Activated CD8-positive, alpha-beta memory T cell treated with anti-CD3 and anti-CD28 coated beads for 48 hours (primary cell): Measurements from ENCODE around the gene TBC1D16.
"Not testable (repeated sequence)": the region's sequence is repeated elsewhere in the genome, so short reads cannot be mapped to it uniquely, and the experiment has no call there.

ENCODE experiments used
- DNase-seq, 3 experiments: peaks; one replicate each; pipeline ENCODE4 v3.0.0-alpha.2; 2020; ENCODE audit warnings: low read depth in 2 of 3, low spot score in 2 of 3

The TBC1D16 gene

DNA sequence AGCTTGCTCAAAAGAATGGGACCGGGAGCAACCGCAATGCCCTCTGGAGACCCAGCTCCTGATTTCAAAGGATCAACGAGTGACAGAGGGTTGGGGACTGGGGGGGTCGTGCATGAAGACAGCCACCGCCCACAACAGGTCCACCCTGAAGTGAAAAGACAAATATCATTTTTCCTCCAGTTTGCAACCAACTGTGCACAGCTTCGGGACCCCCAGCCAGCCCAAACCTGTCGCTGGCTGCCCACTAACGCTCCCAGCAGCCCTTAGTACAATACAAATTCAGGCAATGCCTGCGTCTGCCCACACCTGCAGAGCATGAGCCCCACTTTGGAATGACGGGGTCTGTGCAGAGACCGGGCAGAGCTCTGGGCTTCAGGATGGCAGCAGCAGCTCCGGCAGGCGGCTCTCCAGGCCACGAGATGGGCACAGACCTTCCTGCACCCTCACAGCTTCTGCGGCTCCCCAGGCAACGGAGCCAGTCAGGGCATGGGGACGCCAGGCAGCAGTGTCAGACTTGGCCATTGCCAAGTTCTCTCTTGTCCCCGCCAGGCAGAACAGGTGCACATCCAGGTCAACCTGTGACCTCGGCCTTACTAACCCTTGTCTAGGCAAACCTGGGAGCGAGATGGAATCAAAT, 60.1 kb downstream of the TBC1D16 start:
- no peak for DNase-seq

DNA sequence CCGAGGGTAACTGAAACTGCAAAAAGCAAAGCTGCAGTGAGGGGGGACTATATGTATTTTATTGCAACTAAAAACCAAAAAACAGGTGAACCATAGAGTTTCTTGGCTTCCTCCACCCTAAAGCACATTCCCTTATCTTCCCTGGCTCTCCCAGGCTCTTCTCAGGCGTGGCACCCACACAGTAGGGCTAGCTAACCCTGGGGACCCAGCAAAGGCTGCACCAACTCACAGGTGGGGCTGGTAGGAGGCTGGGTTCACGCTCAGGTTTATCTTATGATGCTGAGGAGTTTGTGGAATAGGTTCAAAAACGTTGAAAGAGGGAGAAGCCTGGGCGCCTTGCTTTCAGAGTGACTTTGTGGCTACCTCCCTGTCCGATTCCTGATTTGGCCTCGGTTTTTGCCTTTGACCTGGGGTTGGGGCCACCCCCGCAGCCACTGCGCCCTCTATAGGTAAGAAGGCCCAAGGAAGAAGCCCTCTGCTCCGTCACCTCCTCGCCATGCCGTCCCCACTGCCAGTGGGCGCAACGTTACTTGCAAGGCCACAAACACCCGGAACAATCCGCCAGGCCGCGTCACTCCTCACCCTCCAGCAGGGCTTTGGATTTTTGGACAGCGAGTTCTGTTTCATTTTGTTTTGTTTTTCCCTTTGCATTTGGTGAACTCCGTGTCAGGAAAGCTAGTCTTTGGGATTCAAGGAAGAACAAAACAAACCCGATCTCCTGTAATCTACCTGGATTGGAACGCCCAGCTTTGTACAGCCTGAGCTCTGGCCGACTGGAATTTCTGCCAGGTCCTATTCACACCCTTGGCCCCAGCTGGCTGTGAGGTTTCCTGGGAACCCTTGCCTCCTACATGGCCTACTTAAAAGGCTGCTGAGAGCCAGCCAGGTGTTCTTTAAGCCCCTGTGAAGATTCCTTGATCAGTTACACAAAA, 60.8 kb downstream of the TBC1D16 start:
- no peak for DNase-seq

DNA sequence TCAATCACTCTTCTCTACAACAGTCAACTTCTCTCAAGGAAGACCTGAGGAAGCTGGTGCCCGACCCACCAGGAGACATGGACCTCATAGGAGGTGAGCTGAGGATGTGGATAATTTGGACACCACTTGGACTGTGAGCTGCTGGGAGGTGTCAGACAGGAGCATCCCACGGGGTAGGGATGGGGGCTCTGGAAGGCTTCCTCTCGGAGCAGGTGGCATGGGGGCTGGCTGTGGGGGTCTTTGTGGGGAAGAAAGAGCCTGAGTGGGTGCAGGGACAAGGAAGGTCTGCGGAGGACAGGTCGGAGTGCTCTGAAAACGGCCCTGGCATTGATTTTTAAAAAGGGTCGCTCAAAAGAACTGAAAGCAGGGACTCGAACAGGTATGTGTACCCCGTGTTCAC, 64.0 kb downstream of the TBC1D16 start:
- DNase-seq = no peak

DNA sequence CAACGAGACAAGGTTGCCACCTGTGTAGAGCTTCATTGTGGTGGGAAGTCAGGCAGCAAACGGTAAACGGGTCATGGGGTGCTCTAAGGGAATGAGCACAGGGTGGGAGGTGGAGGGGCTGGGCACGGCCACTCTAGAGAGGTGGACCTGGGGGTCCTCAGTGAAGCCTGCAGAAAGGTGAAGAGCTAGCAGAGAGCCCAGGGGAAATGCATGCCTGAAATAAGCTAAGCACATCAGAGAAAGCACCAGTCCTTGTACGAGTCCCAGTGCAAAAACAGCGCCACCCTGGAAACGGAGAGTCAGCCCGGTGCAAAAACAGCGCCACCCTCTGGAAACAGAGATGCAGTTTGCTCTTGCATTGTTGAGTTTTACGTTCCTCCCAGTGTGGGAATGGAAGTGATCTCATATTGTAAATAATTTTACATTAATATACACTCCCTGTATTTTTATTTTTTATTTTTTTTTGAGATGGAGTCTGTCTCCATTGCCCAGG, 65.0 kb downstream of the TBC1D16 start:
- DNase-seq = no peak

DNA sequence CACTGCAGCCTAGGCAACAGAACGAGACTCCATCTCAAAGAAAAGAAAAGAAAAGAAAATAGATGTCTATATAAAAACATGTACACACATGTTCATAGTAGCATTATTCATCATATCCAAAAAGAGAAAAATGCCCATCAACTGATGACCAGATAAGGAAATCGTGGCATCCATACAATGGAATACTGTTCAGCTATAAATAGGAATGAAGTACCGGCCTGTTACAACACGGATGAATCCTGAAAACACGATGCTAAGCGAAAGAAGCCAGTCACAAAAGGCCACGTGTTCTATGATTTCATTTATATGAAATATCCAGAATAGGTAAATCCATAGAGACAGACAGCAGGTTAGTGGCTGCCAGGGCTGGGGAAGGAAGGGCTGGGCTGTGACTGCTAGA, 65.8 kb downstream of the TBC1D16 start:
- no peak for DNase-seq

DNA sequence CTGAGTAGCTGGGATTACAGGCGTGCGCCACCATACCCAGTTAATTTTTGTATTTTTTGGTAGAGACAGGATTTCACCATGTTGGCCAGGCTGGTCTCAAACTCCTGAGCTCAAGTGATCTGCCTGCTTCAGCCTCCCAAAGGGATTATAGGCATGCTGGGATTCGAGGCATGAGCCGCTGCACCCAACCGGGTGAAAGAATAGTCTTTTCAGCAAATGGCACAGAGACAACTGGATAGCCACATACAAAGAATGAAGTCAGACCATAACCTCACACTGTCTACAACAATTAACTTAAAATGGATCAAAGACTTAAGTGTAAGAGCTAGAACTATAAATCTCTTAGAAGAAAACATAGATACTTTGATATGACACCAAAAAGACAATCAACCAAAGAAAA, 67.6 kb downstream of the TBC1D16 start:
- DNase-seq = no peak

DNA sequence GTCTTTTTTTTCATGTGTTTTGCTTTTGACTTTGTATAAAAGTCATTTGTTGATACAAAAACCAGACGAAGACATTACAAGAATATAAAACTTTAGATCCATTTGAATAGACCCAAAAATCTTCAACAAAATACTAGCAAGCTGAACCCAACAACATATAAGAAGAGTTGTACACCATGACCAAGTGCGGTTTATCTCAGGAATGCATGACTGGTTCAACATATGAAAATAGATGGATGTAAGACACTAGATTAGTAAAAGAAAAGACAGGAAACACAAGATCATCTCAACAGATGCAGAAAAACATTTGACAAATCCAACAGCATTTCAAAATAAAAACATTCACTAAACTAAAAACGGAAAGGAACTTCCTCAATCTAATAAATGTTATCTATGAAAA, 69.0 kb downstream of the TBC1D16 start:
- DNase-seq = no peak

DNA sequence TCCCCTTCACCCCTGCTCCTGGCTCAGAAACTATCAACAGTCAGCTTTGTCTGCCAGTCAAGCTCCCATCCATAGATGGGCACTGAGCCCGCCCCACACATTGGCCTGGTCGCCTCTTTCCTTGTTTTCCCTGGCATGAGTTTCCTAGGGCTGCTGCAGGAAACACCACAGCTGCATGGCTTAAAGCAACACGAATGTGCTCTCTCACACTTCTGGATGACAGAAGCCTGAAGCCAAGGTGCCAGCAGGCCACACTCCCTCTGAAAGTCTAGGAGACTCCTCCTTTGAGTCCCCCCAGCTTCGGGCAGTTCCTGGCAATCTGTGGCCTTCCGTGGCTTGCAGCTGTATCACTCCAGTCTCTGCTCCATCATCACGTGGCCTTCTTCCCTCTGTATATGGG, 69.9 kb downstream of the TBC1D16 start:
- no peak for DNase-seq

DNA sequence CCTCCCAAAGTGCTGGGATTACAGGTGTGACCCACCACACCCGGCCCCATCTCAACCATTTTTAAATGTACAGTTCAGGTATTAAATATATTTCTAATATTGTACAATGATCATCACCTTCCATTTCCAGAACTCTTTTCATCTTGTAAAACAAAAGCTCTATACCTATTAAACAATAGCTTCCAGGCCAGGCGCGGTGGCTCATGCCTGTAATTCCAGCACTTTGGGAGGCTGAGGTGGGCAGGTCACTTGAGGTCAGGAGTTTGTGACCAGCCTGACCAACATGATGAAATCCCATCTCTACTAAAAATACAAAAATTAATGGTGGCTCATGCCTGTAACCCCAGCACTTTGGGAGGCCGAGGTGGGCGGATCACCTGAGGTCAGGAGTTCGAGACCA, 73.2 kb downstream of the TBC1D16 start:
- DNase-seq = not testable (repeated sequence)

DNA sequence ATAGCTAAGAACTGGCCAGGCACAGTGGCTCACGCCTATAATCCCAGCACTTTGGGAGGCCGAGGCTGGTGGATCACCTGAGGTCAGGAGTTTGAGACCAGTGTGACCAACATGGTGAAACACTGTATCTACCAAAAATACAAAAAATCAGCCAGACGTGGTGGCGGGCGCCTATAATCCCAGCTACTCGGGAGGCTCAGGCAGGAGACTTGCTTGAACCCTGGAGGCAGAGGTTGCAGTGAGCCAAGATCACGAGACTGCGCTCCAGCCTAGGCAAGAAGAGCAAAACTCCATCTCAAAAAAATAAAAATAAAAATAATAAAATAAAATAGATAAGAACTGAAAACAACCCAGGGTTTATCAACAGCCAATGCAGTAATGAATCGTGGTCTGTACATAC, 74.1 kb downstream of the TBC1D16 start:
- DNase-seq = not testable (repeated sequence)

DNA sequence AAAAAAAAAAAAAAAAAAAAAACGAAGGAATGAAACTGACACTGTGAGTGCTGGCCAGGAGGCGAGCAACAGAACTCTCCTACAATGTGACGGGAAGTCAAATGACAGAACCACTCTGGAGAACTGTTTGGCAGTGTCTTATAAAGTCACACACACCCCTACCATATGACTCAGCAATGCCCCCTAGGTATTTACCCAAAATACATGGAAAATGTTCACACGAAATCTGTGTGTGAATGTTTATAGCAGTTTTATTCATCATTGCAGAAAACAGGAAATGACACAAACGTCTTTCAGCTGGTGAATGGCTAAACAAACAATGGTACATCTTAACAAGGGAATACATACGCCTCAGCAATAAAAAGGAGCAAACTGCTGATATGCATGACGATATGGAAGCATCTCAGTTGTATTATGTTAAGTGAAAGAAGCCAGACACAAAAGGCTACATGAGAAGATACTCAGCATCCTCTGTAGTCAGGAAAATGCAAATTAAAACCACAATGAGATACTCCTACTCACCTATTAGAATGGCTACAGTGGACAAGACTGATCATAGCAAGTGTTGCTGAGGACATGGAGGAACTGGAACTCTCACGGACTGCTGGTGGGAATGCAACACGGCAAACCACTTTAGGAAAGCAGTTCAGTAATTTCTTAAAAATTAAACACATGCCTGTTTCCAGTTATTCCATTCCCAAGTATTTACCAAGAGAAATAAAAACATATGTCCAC, 74.7 kb downstream of the TBC1D16 start:
- DNase-seq = no peak

DNA sequence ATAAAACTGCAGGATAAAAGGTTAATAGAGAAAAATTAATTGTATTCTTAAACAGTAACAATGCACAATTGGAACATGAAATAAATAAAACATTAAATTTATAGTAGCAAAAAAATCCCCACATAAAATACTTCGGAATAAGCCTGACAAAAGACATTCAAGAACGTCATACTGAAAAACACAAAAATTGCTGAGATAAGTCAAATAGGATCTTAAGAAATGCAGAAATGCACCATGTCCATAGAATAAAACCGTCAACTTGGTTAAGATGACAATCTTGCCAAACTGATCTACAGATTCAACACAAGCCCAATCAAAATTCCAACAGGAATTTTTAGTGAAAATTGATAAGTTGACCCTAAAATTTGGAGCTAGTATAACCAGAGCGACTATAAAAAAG, 76.6 kb downstream of the TBC1D16 start:
- DNase-seq = no peak

DNA sequence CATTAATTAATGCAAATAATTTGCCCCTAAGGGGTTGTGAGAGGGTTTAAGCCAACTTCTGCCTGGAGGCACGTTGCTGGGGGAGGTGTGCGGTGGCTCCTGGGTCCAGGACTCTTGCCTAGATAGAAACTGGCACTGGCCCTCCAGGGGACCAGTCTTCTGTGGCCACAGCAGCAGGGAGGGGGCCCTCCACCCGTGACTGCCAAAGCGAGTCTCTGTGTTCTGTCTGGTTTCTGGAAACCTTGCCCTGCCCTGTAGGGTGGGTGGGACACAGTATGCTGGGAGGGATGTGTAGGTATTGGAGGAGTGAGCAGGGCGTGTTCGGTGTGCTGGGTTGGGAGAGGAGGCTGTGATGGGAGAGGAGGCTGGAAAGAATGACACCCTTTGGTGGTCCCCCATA, 78.8 kb downstream of the TBC1D16 start:
- no peak for DNase-seq

DNA sequence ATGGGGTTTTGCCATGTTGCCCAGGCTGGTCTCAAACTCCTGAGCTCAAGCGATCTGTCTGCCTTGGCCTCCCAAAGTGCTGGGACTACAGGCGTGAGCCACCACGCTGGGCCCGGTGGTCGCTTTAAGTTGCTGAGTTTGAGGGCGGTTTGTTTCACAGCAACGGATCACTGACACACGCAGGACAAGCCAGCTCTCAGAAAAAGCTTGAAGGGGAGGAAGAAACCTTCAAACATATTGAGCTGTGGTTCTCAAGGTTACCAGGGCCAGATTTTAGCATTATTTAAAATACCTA, 79.3 kb downstream of the TBC1D16 start:
- DNase-seq = not testable (repeated sequence)

DNA sequence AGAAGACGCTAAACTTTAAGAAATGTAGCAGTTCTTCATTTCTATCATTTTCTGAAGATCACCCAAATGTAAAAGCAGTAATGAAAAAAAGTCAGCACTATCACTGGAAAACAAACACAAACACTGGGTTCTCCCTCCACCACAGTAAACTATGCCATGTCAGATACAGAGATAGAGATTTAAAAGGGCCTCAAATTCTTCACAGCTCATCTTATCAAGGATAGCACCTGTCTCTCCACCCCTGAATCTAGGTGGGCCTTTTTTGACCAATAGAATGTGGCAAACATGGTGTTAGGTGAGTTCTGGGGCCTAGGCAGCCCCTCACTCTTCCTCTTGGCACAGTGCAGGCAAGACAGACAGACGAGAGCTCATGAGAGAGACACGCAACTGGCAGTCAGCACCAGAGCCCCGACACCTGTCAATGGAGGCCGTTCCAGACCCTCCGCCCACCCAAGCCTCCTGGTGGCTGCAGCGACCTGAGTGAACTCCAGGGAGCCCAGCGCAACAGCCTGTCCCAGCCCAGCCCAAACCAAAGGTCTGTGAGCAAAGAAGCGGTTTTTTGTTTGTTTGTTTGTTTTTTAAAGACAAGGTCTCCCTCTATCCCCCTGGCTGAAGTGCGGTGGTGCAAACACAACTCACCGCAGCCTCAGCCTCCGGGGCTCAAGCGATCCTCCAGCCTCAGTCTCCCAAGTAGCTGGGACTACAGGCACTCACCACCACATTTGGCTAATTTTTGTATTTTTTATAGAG, 79.8 kb downstream of the TBC1D16 start:
- no peak for DNase-seq

DNA sequence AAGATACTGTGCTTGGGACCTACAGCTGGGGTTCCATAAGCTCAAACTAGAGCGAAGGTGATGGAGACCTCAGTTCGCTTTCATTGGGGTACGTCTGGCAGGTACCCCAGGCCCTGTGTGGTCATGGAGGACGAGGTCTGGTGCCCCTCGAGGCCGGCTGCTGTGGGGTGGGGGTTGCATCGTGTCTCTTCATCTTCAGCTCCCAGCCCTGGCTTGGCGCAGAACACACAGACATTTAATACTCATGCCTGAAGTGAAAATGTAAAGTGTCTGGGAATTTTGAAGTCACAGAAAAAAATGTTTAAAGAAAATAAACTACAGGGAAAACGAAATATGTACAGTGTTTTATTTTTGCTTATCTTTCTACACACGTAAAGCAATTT, 80.5 kb downstream of the TBC1D16 start:
- no peak for DNase-seq

DNA sequence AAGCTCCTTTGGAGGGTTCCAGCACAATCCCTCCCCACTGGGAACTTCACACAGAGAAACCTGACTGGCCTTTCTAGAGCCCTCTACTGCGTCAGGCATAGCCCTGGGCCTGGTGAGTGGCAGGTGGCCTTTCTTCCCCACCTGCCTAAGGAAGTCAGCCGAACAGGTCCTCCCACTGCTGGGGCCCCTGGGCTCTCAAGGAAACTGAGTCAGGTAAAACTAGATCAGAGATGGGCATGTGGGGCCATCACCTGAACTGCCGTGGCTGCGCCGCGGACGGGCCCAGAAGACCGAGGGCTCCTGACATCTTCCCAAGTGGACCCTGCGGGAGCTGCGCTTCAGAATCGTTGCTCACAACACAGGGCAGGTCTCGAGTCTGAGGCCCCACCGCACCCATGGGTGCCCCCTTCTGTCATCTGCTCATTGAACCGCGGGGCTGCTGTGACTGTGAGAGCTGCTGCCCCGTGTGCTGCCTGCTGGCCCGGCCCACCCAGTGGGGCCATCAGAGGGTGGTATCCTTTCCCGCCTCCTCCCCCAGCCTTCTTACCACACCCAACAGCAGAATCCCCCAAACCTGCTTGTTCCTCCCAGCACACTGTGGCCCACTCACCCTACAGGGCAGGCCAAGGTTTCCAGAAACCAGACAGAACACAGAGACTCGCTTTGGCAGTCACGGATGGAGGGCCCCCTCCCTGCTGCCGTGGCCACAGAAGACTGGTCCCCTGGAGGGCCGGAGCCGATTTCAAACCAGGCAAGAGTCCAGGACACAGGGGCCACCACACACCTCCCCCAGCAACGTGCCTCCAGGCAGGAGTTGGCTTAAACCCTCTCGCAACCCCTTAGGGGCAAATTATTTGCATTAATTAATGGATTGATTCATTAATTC, 81.1 kb downstream of the TBC1D16 start:
- DNase-seq = no peak

DNA sequence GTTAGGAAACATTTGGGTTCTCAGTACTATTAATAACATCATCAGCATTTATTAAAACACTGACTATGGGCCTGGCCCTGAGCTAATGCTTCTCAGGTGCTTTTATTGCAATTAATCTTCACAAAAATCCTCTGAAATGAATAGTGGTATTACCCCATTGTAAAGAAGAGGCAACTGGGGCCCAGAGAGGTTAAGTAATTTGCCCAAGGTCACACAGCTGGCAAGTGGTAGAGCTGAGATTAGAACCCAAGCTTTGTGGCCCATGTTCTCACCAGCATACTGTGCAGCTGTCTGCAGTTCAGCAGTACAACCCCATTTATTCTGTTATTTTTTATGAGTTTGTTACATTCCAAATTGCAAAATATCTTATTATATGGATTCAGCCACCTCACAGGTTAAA, 82.3 kb downstream of the TBC1D16 start:
- DNase-seq = no peak

DNA sequence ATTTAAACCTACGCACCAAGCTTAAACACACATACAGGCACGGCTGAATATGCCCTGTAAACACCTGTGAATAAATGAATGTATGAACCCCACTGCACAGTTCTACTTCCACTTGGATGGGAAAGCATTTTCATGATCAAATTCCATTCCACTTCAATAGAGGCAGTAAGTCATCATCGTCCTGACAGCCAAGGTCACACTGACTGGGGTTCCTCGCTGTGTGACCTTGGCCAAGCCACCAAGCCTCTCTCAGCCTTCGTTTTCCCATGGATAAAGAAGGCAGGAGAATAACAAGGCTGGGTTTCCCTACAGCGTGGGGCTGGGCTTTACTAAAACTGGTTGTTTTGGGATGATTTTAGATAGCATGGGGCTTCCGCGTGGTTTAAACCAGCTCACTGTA, 82.8 kb downstream of the TBC1D16 start:
- no peak for DNase-seq

DNA sequence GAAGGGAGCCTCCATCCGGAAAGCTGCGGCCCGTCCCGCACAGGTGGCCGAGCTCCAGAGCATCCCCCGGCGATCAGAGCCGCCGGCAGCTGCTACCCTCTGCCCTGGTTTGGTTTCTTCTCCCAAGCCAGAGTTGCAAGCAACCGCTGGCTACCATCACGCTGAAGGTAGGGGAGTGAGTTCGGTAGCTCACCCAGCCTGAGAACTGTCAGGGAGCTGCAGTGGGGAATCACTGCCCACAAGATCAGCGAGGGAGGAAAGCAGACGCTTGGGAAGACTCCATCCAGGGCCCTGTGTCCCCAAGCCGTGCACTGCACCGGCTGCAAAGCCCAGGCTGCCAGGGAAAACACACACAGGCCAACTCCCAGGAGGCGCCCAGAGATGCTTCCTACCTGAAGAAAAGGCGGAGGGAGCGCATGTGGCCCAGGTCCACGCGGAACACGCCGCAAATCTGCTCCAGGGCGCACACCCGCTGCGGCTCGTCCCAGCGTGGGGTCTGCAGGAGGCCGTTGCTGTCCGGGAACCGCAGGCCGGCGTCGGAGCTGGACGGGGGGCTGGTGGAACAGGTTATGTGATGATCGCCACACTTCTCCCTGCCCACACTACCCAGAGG, 83.3 kb downstream of the TBC1D16 start:
- DNase-seq = no peak
